BLaER1 (cell line): Measurements from ENCODE around the gene STEAP2.

Source experiments
- H3K27ac ChIP-seq: shearing (Covaris generic); formaldehyde crosslinking; 2 replicates; pipeline ENCODE4 v1.8.1; 2022
- H3K27me3 ChIP-seq: shearing (Covaris generic); formaldehyde crosslinking; 2 replicates; pipeline ENCODE4 v1.8.1; 2022
- H3K36me3 ChIP-seq: shearing (Covaris generic); formaldehyde crosslinking; 2 replicates; pipeline ENCODE4 v1.8.1; 2022
- H3K4me1 ChIP-seq: shearing (Covaris generic); formaldehyde crosslinking; 2 replicates; pipeline ENCODE4 v1.8.1; 2022
- H3K4me2 ChIP-seq: shearing (Covaris generic); formaldehyde crosslinking; 2 replicates; pipeline ENCODE4 v1.8.1; 2022
- H3K4me3 ChIP-seq: shearing (Covaris generic); formaldehyde crosslinking; 2 replicates; pipeline ENCODE4 v1.8.1; 2022
- H3K9ac ChIP-seq: shearing (Covaris generic); formaldehyde crosslinking; 2 replicates; pipeline ENCODE4 v1.8.1; 2022
- H3K9me3 ChIP-seq: shearing (Covaris generic); formaldehyde crosslinking; 2 replicates; pipeline ENCODE4 v1.8.1; 2022
- H4K20me1 ChIP-seq: shearing (Covaris generic); formaldehyde crosslinking; 2 replicates; pipeline ENCODE4 v1.8.1; 2022
- Cebpa-rat ChIP-seq: shearing (Covaris generic); IDR thresholded peaks from 2 replicates; pipeline ENCODE4 v1.8.1; 2022

STEAP2 gene

GRCh38 chr7:90266808-90267207 lies 55.3 kb downstream of the STEAP2 start:
- Histone ChIP-seq H3K4me3 (no peak overlapping the region), H3K27ac (no peak overlapping the region), H3K4me2 (no peak overlapping the region), H3K9me3 (no peaks in the 10 kb centered on the region), H3K27me3 (no peaks in the 10 kb centered on the region), H3K36me3 (no peaks in the 10 kb centered on the region), H3K4me1 (no peaks in the 10 kb centered on the region), H3K9ac (no peak overlapping the region), H4K20me1 (no peaks in the 10 kb centered on the region)
- TF ChIP-seq Cebpa-rat: no peak

GRCh38 chr7:90267263-90267858 lies 55.8 kb downstream of the STEAP2 start:
- no peaks in the 10 kb centered on the region for H4K20me1 ChIP-seq
- no peaks in the 10 kb centered on the region for H3K9me3 ChIP-seq
- H3K4me3 ChIP-seq: no peak overlapping the region
- TF ChIP-seq Cebpa-rat: no peak
- no peak overlapping the region for H3K9ac ChIP-seq
- H3K27me3 ChIP-seq: no peaks in the 10 kb centered on the region
- no peak overlapping the region for H3K27ac ChIP-seq
- H3K36me3 ChIP-seq: no peaks in the 10 kb centered on the region
- no peak overlapping the region for H3K4me2 ChIP-seq
- no peaks in the 10 kb centered on the region for H3K4me1 ChIP-seq

DNA sequence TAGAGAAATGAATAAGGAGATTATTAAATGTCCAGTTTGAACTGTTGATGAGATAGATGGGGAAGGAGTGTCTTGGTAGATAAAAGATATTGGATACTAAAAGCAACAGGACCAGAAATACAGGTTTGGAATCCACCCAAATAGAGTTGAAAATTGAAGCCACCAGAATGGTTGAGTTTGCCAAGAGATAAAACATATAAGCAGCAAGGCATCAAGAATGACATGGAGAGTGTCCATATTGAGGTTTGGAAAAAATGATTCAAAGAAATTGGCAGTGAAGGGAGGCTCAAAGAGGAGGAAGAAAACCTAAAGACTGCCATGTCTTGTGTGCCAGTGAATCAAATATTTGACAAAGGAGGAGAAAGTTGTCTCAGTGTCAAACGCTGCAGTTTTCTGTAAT lies 57.6 kb downstream of the STEAP2 start:
- H3K4me2 ChIP-seq: no peak overlapping the region
- H3K27ac ChIP-seq: no peak overlapping the region
- TF ChIP-seq Cebpa-rat: no peak
- no peak overlapping the region for H3K9ac ChIP-seq
- no peaks in the 10 kb centered on the region for H4K20me1 ChIP-seq
- no peak overlapping the region for H3K4me3 ChIP-seq
- no peaks in the 10 kb centered on the region for H3K4me1 ChIP-seq
- no peaks in the 10 kb centered on the region for H3K36me3 ChIP-seq
- H3K27me3 ChIP-seq: no peaks in the 10 kb centered on the region
- H3K9me3 ChIP-seq: no peaks in the 10 kb centered on the region

DNA sequence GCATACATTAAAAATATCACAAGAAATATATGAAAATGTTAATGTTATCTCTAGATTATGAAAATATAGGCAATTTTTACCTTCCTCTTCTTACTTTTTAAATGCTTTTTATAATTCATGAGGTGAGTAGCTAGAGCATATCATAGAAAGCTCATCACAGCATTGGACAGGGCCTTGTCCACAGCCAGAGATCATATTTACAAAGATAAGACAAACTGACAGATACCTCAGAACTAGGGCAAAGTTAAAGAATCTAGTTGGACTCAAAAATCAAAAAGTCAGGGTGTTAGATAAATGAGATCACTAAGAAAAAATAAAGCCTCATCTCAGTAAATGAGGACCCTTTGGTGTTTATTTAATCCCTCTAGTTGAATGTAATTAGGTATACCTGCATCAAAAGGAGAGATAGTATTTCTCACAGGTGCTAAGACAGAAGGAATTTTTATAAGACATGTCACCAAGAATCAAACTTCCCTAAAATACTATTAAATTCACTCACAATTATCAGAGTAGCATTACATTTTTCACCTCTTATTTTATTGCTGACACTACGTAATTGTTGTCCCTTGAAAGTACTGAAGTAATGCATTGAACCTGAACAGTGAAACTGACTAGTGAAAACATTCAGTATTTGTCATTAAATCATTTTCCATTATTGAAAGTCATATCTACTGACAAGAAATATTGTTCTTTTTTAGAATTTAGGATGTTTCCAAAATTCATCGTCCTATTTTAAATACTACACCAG lies 59.1 kb downstream of the STEAP2 start:
- Histone ChIP-seq H3K4me2 (no peak overlapping the region), H3K9me3 (no peaks in the 10 kb centered on the region), H3K27me3 (no peaks in the 10 kb centered on the region), H3K4me3 (no peak overlapping the region), H3K4me1 (no peaks in the 10 kb centered on the region), H4K20me1 (no peaks in the 10 kb centered on the region), H3K9ac (no peak overlapping the region), H3K27ac (no peak overlapping the region), H3K36me3 (no peaks in the 10 kb centered on the region)
- TF ChIP-seq Cebpa-rat: no peak

DNA sequence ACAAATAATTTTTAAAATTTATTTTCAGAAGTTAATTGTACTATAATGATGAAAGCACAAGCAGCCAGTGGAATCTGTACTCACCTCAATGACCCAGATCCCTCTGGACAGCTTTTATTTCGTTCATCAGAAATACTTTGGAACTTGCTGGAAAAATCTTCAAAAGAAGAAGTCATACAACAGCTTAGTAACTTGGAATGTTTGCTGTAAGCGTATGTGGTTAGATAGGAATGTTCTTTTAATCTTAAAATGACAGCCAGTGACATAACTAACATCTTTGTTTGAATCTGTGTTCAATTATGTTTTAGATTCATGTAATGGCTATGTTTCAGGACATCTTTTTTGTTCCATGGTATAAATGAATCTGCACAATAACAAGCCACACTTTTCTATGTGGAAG lies 60.2 kb downstream of the STEAP2 start:
- no peak overlapping the region for H3K9ac ChIP-seq
- H4K20me1 ChIP-seq: no peaks in the 10 kb centered on the region
- no peaks in the 10 kb centered on the region for H3K36me3 ChIP-seq
- H3K27ac ChIP-seq: no peak overlapping the region
- no peaks in the 10 kb centered on the region for H3K9me3 ChIP-seq
- no peak for TF ChIP-seq Cebpa-rat
- no peak overlapping the region for H3K4me3 ChIP-seq
- H3K4me2 ChIP-seq: no peak overlapping the region
- H3K4me1 ChIP-seq: no peaks in the 10 kb centered on the region
- no peaks in the 10 kb centered on the region for H3K27me3 ChIP-seq

DNA sequence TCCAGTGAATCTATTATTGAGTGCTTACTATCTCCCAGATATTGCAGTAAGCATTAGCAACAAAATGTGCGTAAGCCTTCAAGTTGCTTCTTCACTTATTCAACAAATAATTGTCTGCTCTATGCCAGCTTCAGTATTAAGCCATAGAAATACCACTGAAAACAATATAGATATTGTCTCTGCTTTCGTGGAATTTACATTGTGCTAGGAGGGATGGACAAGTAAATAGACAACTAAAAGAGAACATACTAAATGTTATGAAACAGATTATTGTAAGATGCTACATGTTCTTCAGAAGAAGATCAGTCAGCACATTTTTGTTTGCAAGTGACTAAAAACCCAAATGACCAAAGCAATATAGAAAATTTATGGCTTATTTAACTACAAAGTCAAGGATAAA lies 60.7 kb downstream of the STEAP2 start:
- Histone ChIP-seq H4K20me1 (no peaks in the 10 kb centered on the region), H3K4me1 (no peaks in the 10 kb centered on the region), H3K27ac (no peak overlapping the region), H3K27me3 (no peaks in the 10 kb centered on the region), H3K9ac (no peak overlapping the region), H3K36me3 (no peaks in the 10 kb centered on the region), H3K4me3 (no peak overlapping the region), H3K9me3 (no peaks in the 10 kb centered on the region), H3K4me2 (no peak overlapping the region)
- TF ChIP-seq Cebpa-rat: no peak

- no peak overlapping the region for H3K27ac ChIP-seq
- H3K27me3 ChIP-seq: no peaks in the 10 kb centered on the region
- H4K20me1 ChIP-seq: no peaks in the 10 kb centered on the region
- H3K9me3 ChIP-seq: no peaks in the 10 kb centered on the region
- H3K4me1 ChIP-seq: no peaks in the 10 kb centered on the region
- H3K36me3 ChIP-seq: no peaks in the 10 kb centered on the region
- no peak overlapping the region for H3K4me3 ChIP-seq
- no peak overlapping the region for H3K9ac ChIP-seq
- no peak overlapping the region for H3K4me2 ChIP-seq
- no peak for TF ChIP-seq Cebpa-rat
Observed at GRCh38 chr7:90274161-90274560, 62.6 kb downstream of the STEAP2 start.

DNA sequence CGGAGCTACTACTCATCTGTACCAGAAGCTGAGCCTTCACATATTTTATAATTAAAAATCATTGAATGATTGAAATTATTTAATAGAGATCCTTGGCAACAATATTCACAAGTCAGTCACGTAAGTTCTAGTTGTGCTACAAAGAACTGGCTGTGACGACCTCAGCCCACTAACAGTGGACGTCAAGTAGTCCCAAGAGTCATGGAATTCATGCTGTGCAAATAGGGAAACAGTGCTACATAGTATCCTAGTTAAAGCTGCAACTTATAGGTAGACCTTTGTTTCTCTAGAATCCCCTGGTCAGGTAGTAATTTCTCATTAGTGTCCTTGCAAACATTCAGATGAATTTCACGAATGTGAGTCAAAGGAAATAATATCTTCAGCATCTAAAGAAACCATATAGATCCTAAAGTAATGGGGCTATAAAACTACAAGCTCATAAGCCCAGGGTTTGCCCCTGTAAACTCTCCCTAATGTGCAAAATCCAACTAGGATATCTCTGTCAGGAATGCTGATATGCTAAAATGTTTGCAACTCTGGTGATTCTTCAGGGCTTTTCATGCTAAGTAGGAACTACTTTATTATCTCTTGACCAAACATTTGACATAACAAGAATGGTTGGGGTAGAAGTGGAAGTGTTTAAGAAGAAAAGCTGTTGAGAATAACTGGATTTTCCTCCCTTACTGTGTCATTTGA lies 64.6 kb downstream of the STEAP2 start:
- Histone ChIP-seq H3K36me3 (no peaks in the 10 kb centered on the region), H3K9me3 (no peaks in the 10 kb centered on the region), H4K20me1 (no peaks in the 10 kb centered on the region), H3K27me3 (no peaks in the 10 kb centered on the region), H3K4me1 (no peaks in the 10 kb centered on the region), H3K9ac (no peak overlapping the region), H3K4me2 (no peak overlapping the region), H3K27ac (no peak overlapping the region), H3K4me3 (no peak overlapping the region)
- no peak for TF ChIP-seq Cebpa-rat
